ENCODE data around the gene TMSB4X.

- TF ChIP-seq POLR2A (IDR thresholded peaks at IDR 0.05) = no peak
- TF ChIP-seq CTCF (IDR thresholded peaks at IDR 0.05) = no peak
- no peak for TF ChIP-seq POLR2AphosphoS5 (IDR thresholded peaks at IDR 0.05)
- TF ChIP-seq EP300 (IDR thresholded peaks at IDR 0.05) = no peak
These were observed 39.5 kb downstream of the TMSB4X start for GRCh38 chrX:13014111-13015096.
